Measurements from ENCODE around the gene PABPC1L. TPM values are rescaled to one million over a fixed set of nuclear protein-coding genes. Genes with fewer than 3 reads are reported as not detected.

PABPC1L gene
- total RNA-seq, 1 experiment from 2014 or later = 83.5 TPM

DNA sequence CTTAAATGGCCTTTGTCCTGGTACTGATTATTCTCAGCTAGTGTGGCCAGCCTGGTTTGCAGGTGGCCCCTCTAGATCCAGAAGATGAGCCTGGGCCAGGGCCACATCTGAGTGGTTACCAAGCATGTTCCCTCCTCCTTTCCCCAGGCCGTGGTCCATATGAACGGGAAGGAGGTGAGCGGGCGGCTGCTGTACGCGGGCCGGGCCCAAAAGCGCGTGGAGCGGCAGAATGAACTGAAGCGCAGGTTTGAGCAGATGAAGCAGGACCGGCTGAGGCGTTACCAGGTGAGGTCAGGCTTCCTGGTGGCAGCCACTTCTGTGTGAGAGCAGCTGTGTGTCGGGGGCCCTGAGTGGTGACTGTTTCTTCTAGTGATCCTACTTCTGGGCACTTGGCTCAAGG is 11.6 kb downstream of the PABPC1L start:
- H4K5ac ChIP-seq (ENCODE audit: insufficient read length, low read depth, low read length) = no peak overlapping the region
- H3K9me3 Mint-ChIP-seq = no peaks in the 10 kb centered on the region
- H3K18ac ChIP-seq (ENCODE audit: insufficient read length, low read depth, low read length) = no peak overlapping the region
- no peak overlapping the region for H4K91ac ChIP-seq (ENCODE audit: insufficient read length, low read depth, low read length)
- DNase-seq = no peak
- no peak overlapping the region for H3K23ac ChIP-seq (ENCODE audit: insufficient read length, low read depth, low read length)
- no peaks in the 10 kb centered on the region; the same call in 1 of the 2 replicates for H3K4me1 ChIP-seq (ENCODE audit: insufficient read depth, low read length)
- H2AK5ac ChIP-seq (ENCODE audit: insufficient read length, low read length) = no peak overlapping the region
- no peaks in the 10 kb centered on the region for H4K20me1 ChIP-seq (ENCODE audit: control insufficient read depth, insufficient read depth, insufficient read length)
- H3K27ac Mint-ChIP-seq = no peak overlapping the region
- no peak overlapping the region for H2BK20ac ChIP-seq (ENCODE audit: low read depth, low read length, poor library complexity, severe bottlenecking)
- H3K79me2 ChIP-seq (ENCODE audit: insufficient read depth, low read length) = no peaks in the 10 kb centered on the region
- TF ChIP-seq, protein P1, sequence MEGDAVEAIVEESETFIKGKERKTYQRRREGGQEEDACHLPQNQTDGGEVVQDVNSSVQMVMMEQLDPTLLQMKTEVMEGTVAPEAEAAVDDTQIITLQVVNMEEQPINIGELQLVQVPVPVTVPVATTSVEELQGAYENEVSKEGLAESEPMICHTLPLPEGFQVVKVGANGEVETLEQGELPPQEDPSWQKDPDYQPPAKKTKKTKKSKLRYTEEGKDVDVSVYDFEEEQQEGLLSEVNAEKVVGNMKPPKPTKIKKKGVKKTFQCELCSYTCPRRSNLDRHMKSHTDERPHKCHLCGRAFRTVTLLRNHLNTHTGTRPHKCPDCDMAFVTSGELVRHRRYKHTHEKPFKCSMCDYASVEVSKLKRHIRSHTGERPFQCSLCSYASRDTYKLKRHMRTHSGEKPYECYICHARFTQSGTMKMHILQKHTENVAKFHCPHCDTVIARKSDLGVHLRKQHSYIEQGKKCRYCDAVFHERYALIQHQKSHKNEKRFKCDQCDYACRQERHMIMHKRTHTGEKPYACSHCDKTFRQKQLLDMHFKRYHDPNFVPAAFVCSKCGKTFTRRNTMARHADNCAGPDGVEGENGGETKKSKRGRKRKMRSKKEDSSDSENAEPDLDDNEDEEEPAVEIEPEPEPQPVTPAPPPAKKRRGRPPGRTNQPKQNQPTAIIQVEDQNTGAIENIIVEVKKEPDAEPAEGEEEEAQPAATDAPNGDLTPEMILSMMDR (conservative IDR thresholded peaks at IDR 0.05) = no peak
- no peak overlapping the region for H2AFZ ChIP-seq (ENCODE audit: low read length)
- H3K4me2 ChIP-seq (ENCODE audit: insufficient read depth, insufficient read length, low read length) = no peak overlapping the region
- H2BK5ac ChIP-seq (ENCODE audit: insufficient read length, low read length) = no peak overlapping the region
- no peak overlapping the region for H4K8ac ChIP-seq (replicated peaks; ENCODE audit: insufficient read length, low read depth, low read length)
- no peaks in the 10 kb centered on the region for H3K27me3 ChIP-seq (ENCODE audit: insufficient read depth, low read length)
- H3K4me1 Mint-ChIP-seq = peaks cover 3 to 4% of the 10 kb centered on the region in 2 experiments
- peaks cover 10 to 70% (median 50%) of the 10 kb centered on the region in 3 experiments; a peak in 6 of 7 replicates for H3K36me3 Mint-ChIP-seq (ENCODE audit: insufficient read depth in 1 of 3, low read depth in 3 of 3)
- no peak overlapping the region for H2BK120ac ChIP-seq (ENCODE audit: low read depth, low read length, poor library complexity, severe bottlenecking)
- no peak overlapping the region for H2BK15ac ChIP-seq (ENCODE audit: low read depth, low read length)
- no peak overlapping the region for H3K4me3 Mint-ChIP-seq
- no peak overlapping the region for H3K4ac ChIP-seq (ENCODE audit: low read depth, low read length)
- no CpG with 5 or more reads among the region's 14 CpGs for WGBS (ENCODE audit: extremely low coverage, insufficient read length, low lambda C conversion rate)
- no peak overlapping the region for H3K14ac ChIP-seq (ENCODE audit: insufficient read depth, low read length)
- no peaks in the 10 kb centered on the region for H3K23me2 ChIP-seq (ENCODE audit: insufficient read length, low read depth, low read length, poor library complexity, severe bottlenecking)
- no peak overlapping the region for H3K9ac ChIP-seq (ENCODE audit: extremely low read depth, insufficient read length, low read length)
- H3K27me3 Mint-ChIP-seq (ENCODE audit: low read depth) = no peaks in the 10 kb centered on the region
- no peaks in the 10 kb centered on the region for H3K9me3 ChIP-seq (ENCODE audit: control insufficient read depth, low read depth, low read length)
- no peak overlapping the region for H3K27ac ChIP-seq (ENCODE audit: insufficient read length, low read depth, low read length)
- no peak overlapping the region for H3K56ac ChIP-seq (ENCODE audit: insufficient read length, low read depth, low read length)
- no peak overlapping the region for H3T11ph ChIP-seq (ENCODE audit: low read length)
- H2BK12ac ChIP-seq (ENCODE audit: insufficient read length, low read depth, low read length) = no peak overlapping the region
- no peaks in the 10 kb centered on the region for H3K79me1 ChIP-seq (ENCODE audit: insufficient read depth, low read depth, low read length, poor library complexity, severe bottlenecking)
